Adrenal gland (tissue), 5 donors: ENCODE results near the gene MYL6B.

Experiments
- CTCF ChIP-seq, 6 experiments: fragments of 450-650 bp in 4 of 6; fragments of 200-600 bp in 2 of 6; sonication (generic) in 1 of 6; IDR thresholded peaks; 1 replicate in 5 of 6; 2 replicates in 1 of 6; pipeline versions ENCODE4 v1.5.1 to v1.8.0; 2016 to 2021; ENCODE audit warnings: antibody characterized with exemption in 6 of 6, mild to moderate bottlenecking in 2 of 6, moderate library complexity in 1 of 6
- POLR2A ChIP-seq, 2 donors: fragments of 450-650 bp; IDR thresholded peaks; one replicate each; pipeline ENCODE4 v1.6.1; 2017; ENCODE audit warnings: antibody characterized with exemption in 2 of 2, mild to moderate bottlenecking in 2 of 2, moderate library complexity in 1 of 2
- donor health status: DM: no; HTN: no; CAD: no.

DNA sequence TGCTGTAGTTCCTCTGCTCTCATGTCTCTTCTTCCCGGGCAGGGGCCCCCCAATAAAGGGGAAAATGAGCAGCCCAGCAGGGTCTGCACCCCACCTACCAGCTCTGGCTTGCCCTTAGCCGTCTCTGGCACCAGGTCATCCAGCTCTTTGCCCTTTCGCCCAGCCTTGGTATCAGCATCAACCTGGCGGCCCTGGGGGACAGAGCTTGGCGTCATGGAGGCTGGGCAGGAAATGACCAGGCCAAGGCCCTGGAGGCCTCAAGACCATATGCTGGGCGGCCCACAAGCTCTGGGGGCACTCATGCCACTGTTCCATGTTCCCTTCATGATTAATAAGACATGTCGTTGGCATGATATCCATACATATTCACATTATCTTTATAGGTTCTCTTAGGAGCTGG, 20.5 kb downstream of the MYL6B start:
- TF ChIP-seq CTCF (IDR thresholded peaks at IDR 0.05) (no peak), POLR2A (IDR thresholded peaks at IDR 0.05) (no peak)
